AG20443 (cell line): ENCODE measurements around the gene PFDN6.

Experiments
- DNase-seq: peaks from one replicate; pipeline ENCODE4 v3.0.0; 2012; ENCODE audit warnings: low spot score, mixed read lengths

The PFDN6 gene

DNA sequence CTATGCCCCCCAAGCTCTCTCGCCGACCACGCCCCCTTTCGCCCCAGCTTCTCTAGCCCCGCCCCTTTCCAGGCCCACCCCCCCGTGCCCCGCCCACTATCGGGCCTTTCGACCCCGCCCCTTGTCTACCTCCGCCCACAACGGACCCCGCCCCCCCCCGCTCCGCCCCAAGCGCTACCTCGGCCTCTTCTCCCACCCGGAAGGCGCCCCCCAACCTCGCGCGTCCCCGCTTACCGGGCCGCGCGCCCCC is 27.9 kb downstream of the PFDN6 start:
- DNase-seq, result peak; percentile 90

GRCh38 chr6:33317669-33318425 is 28.4 kb downstream of the PFDN6 start, which contains the start of gene ZBTB22:
TSS of gene ZBTB22 (minus strand) at chr6:33317744. CDS start at chr6:33316916, 828 bp downstream.
- DNase-seq, result peak; percentile 93

- no peak for DNase-seq
Measured at GRCh38 chr6:33318426-33319073, 29.1 kb downstream of the PFDN6 start.

DNA sequence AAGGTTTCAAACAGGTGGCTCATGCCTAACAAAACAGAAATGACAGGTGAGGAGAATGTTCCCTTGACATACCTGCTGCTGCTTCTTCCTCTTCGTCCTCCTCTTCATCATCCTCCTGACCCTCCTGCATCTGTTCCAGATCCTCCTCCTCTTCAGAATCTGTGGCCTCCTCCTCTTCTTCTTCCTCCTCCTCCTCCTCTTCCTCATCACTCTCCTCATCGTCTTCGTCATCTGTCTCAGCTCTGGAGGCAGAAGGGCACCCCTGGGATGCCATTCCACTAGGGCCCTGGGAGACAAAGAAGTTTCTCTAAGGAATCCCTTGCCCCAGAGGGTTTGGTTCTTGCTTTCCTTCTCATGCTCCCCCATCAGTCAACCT is 30.5 kb downstream of the PFDN6 start:
- DNase-seq, result no peak

DNA sequence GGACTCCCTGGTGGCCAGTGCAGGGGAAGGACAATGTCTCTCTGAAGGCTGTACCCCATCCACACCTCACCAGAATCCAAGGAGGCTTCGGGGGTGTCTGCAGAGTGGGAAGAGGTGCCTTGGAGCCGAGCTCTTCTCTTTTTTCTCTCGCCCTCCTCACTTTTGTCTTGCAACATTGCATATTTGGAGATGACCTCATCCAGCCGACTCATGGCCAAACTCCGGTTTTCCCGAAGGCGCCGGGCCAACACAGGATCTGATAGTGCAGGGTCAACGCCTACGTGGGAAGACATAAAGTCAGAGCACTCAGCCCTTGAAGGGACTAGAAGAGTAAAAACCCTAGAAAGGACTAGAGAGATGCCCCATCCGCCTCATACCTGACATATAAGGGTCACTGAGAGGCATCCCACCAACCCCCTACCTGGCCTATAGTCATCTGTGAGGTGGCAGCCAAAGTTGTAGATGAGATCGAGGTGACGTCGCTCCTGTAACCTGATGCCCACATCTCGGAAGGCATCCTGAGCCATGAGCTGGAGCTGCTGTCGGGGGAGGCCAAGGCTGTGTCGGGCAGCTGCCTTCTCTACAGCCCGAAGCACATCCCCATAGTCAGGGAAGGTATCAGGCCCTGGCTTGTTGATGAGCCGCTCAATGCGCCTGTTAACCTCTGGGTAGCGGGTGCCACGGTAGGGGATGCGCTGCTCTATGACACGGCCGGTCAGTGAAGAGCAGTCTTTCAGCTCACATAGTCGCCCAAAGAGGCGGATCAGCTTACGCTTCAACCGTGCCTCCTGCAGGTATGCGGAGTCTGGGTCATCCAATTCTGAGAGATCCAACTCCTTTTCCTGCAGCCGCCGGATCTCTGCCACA is 31.1 kb downstream of the PFDN6 start:
- peak; percentile 78 for DNase-seq

GRCh38 chr6:33321227-33321626 is 31.8 kb downstream of the PFDN6 start:
- no peak for DNase-seq

DNA sequence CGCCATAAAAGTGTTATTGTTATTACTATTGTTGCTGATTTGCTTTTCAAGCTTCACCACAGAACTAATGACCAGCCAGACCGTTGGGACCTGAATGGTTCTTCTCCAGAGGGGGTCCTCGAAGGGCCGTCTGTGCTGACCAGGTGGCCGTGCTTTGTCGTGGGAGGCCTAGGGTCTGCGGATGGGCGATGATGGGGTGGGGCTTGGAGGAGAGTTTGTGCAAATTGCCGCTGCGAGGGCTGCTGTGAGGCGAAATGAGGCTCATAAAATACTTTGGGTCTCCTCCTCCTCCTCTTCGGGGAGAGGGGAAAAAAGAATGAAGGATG is 34.2 kb downstream of the PFDN6 start:
- no peak for DNase-seq

DNA sequence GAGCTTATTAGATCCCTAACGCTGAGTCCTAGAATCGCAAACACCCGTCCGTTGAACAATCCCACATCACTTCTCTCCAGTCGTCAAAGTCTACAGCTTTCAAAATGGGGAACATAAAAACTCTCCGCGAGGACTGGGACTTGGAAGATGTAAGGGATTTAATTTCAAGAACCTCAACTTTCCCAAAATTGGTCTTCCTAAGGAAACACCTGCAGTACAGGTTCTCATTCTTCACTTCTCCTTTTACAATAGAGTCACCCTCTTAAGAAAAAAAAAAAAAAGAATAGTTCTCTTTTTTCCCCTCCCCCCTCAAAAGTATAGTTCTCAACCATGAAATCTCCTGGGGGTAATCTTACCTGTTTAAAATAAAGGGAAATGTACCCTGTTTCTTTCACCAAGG is 34.7 kb downstream of the PFDN6 start:
- DNase-seq, result no peak

DNA sequence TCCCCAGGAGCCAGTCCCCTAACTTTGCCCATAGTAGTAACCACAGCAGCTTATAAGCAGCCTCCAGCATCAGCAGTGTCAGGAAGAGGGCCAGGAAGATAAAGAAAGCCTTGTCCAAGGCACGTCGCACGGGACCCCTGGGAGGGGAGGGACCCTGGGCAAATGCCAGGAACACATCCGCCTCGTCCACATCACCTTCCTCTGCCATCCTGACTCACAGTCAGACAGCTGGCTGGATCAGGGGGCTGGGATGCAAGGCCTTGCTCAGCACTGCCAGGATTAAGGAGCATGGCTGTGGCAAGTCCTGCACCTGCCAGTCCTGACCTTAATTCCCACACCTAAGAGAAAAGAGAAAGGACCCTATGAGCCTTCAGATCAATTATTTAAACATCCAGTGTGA is 39.7 kb downstream of the PFDN6 start:
- DNase-seq, result no peak

DNA sequence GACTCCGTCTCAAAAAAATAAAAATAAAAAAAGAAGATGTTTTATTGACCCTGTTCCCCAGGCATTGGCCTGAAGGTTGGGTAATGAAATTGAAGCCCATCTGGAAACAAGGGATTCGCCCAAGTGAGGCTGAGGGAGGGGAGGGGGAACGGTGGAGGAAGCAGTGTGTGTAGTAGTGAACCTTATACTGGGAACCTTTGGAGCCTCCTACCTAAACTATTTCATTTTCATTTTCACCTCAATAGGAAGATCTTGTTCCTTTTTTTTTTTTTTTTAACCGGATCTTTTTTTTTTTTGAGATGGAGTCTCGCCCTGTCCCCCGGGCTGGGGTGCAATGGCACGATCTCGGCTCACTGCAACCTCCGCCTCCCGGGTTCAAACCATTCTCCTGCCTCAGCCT is 41.3 kb downstream of the PFDN6 start:
- DNase-seq, result no peak

DNA sequence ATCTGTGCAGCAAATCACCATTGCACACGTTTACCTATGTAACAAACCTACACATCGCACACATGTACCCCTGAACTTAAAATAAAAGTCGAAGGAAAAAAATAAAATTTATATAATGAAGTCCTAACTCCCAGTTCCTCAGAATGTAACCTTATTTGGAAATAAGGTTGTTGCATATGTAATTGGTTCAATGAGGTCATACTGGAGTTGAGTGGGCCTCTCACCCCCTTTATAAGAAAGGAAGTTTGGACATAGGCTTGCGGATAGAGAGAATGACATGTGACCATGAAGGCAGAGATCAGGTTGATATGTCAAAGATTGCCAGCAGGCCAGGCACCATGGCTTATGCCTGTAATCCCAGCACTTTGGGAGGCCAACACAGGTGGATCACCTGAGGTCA is 44.3 kb downstream of the PFDN6 start:
- DNase-seq, result no peak

- DNase-seq, result no peak
Measured at GRCh38 chr6:33335916-33336315, 46.5 kb downstream of the PFDN6 start.

GRCh38 chr6:33336495-33336894 is 47.1 kb downstream of the PFDN6 start:
- no peak for DNase-seq

GRCh38 chr6:33339193-33339592 is 49.8 kb downstream of the PFDN6 start:
- no peak for DNase-seq
